SIG-M5 (cell line): Measurements from ENCODE around the gene PLEKHM2.
"Not testable (repeated sequence)": the region's sequence is repeated elsewhere in the genome, so short reads cannot be mapped to it uniquely, and the experiment has no call there.

ENCODE experiments used
- DNase-seq: peaks from one replicate; lab custom pipeline; 2025; lab: John Stamatoyannopoulos, UW

Gene PLEKHM2

GRCh38 chr1:15676688-15677661 is 7.1 kb upstream of the PLEKHM2 start:
- no peak for DNase-seq

- peak; percentile 23 for DNase-seq
These were observed 5.5 kb upstream of the PLEKHM2 start for GRCh38 chr1:15678578-15678977.

GRCh38 chr1:15680131-15680530 is 4.0 kb upstream of the PLEKHM2 start:
- DNase-seq = no peak

GRCh38 chr1:15680561-15681348 is 3.4 kb upstream of the PLEKHM2 start:
- no peak for DNase-seq

GRCh38 chr1:15681349-15682292 is 2.5 kb upstream of the PLEKHM2 start:
- no peak for DNase-seq

- DNase-seq = no peak
These were observed 1.2 kb upstream of the PLEKHM2 start for GRCh38 chr1:15682936-15683341.

GRCh38 chr1:15683345-15684039 is 628 bp upstream of the PLEKHM2 start:
- DNase-seq = no peak

GRCh38 chr1:15684468-15685291 is 560 bp downstream of the PLEKHM2 start:
- DNase-seq = no peak

- DNase-seq = no peak
These were observed 1.7 kb downstream of the PLEKHM2 start for GRCh38 chr1:15685820-15686219.

- no peak for DNase-seq
These were observed 3.3 kb downstream of the PLEKHM2 start for GRCh38 chr1:15687446-15687845.

GRCh38 chr1:15690317-15690716 is 6.2 kb downstream of the PLEKHM2 start:
- DNase-seq = no peak

- DNase-seq = no peak
These were observed 7.4 kb downstream of the PLEKHM2 start for GRCh38 chr1:15691434-15692032.

GRCh38 chr1:15692121-15692682 is 8.1 kb downstream of the PLEKHM2 start:
- no peak for DNase-seq

GRCh38 chr1:15693371-15693770 is 9.3 kb downstream of the PLEKHM2 start:
- DNase-seq = no peak

- DNase-seq = peak; percentile 44
These were observed 12.9 kb downstream of the PLEKHM2 start for GRCh38 chr1:15696956-15697521.

GRCh38 chr1:15698201-15698600 is 14.1 kb downstream of the PLEKHM2 start:
- no peak for DNase-seq

GRCh38 chr1:15699321-15699720 is 15.2 kb downstream of the PLEKHM2 start:
- not testable (repeated sequence) for DNase-seq

GRCh38 chr1:15700508-15700907 is 16.4 kb downstream of the PLEKHM2 start:
- no peak for DNase-seq

GRCh38 chr1:15701784-15702183 is 17.7 kb downstream of the PLEKHM2 start:
- no peak for DNase-seq
